BLaER1 treated with 17β-estradiol and CSF1 and Interleukin-3, amounts not matched to agents 10 nM and 100 nM (cell line): ENCODE data around the gene TTC4.

Experiments
- H3K27ac ChIP-seq, 11 experiments: shearing (Covaris generic); formaldehyde crosslinking; 2 replicates each; pipeline ENCODE4 v1.8.1; 2022
- H3K27me3 ChIP-seq, 11 experiments: shearing (Covaris generic); formaldehyde crosslinking; 2 replicates each; pipeline ENCODE4 v1.8.1; 2022
- H3K36me3 ChIP-seq, 11 experiments: shearing (Covaris generic); formaldehyde crosslinking; 2 replicates each; pipeline ENCODE4 v1.8.1; 2022
- H3K4me1 ChIP-seq, 10 experiments: shearing (Covaris generic); formaldehyde crosslinking; 2 replicates each; pipeline ENCODE4 v1.8.1; 2022
- H3K4me2 ChIP-seq, 11 experiments: shearing (Covaris generic); formaldehyde crosslinking; 2 replicates each; pipeline ENCODE4 v1.8.1; 2022
- H3K4me3 ChIP-seq, 10 experiments: shearing (Covaris generic); formaldehyde crosslinking; 2 replicates each; pipeline ENCODE4 v1.8.1; 2022
- H3K9ac ChIP-seq, 11 experiments: shearing (Covaris generic); formaldehyde crosslinking; 2 replicates each; pipeline ENCODE4 v1.8.1; 2022
- H3K9me3 ChIP-seq, 11 experiments: shearing (Covaris generic); formaldehyde crosslinking; replicated peaks in 1 of 11; 2 replicates each; pipeline ENCODE4 v1.8.1; 2022
- H4K20me1 ChIP-seq, 11 experiments: shearing (Covaris generic); formaldehyde crosslinking; 2 replicates each; pipeline ENCODE4 v1.8.1; 2022
- Cebpa-rat ChIP-seq, 11 experiments: shearing (Covaris generic); IDR thresholded peaks; 2 replicates each; pipeline ENCODE4 v1.8.1; 2022

Gene TTC4

DNA sequence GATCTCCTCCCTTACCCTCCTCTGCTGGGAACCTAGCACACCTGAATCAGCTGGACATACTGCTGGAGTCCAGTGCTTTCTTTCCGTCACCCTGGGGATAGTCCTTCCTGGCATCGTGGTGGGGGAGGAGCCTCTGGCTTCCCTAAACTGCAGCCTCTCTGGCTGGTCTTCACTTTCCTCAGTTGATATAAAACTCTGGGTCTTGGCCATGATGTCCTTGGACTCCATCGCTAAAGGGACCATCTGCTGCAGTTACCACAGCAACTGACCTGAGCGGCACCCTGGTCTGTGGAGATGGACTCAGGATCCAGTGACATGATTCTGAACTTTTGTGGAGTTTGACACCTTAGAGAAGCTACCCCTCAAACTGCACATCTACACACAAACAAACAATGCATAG lies 25.9 kb downstream of the TTC4 start:
- Histone ChIP-seq H4K20me1 (peaks cover 0 to 39% (median 29%) of the 10 kb centered on the region in 11 experiments; a peak in 9 of 22 replicates), H3K27ac (no peak overlapping the region), H3K4me3 (no peak overlapping the region), H3K27me3 (no peaks in the 10 kb centered on the region), H3K9ac (no peak overlapping the region), H3K9me3 (no peaks in the 10 kb centered on the region), H3K36me3 (peaks cover 71 to 91% (median 82%) of the 10 kb centered on the region in 11 experiments), H3K4me2 (no peak overlapping the region), H3K4me1 (no peaks in the 10 kb centered on the region)
- TF ChIP-seq Cebpa-rat (IDR thresholded peaks at IDR 0.05), result no peak

DNA sequence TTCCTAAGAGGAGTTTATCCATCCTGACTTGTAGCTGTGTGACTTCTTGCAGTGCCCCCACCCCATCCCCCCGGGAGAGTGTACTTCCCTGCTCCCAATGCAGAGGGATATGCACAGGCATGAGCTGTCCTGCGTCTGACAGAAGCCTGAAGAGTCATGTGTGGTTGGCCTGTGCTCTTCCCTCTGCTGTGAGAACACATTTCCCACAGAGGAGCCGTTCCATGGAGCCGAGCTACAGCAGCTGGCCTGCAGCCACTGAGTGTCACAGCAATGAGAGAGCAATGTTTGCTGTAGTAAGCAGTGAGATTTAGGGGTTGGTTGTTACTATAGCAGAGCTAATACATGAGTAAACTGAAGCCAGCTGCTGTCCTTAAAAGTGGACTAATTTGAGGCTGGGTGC lies 26.6 kb downstream of the TTC4 start:
- no peak for TF ChIP-seq Cebpa-rat (IDR thresholded peaks at IDR 0.05)
- peaks cover 0 to 37% (median 27%) of the 10 kb centered on the region in 11 experiments; a peak in 9 of 22 replicates for H4K20me1 ChIP-seq
- peaks cover 63 to 84% (median 74%) of the 10 kb centered on the region in 11 experiments for H3K36me3 ChIP-seq
- no peaks in the 10 kb centered on the region for H3K9me3 ChIP-seq
- H3K4me1 ChIP-seq, result no peaks in the 10 kb centered on the region
- no peaks in the 10 kb centered on the region for H3K27me3 ChIP-seq
- no peak overlapping the region for H3K9ac ChIP-seq
- H3K4me3 ChIP-seq, result no peak overlapping the region
- no peak overlapping the region for H3K4me2 ChIP-seq
- H3K27ac ChIP-seq, result no peak overlapping the region

DNA sequence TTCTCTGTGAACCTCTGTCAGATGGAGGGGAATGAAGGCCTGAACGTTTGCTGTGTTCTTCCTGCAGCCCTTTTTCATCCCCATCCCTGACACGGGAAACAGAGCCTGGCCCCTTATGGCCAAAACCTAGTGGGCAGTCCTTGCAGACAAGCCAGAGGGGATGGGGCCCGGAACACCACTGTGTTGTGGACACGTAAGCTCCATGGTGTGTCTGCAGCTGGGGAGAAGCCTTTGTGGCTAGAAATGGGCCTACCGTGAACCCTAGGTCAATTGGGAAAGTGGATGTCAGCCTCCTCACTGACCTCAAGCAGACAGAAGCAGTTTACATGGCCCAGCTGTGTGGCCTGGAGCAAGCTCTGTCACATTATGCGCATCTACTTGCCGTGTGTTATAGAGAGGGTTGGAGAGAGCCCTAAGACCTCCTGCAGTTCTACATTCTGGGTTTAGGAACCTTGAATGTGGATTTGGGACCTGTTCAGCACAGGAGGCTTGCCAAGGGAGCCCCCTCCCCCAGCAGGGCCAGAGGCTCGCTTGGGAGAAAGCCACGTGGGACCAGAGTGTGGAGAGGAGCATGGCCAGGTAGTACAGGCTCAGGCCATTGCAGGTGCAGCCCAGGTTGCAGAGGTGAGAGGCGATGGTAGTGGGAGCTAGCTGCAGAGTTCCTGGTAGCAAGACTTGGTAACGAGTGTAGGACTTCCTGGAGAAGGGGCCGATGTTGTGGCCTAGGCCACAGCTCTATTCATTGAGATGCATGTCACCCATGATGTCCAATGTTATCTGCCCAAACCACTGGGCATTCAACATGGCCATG lies 28.0 kb downstream of the TTC4 start:
- Histone ChIP-seq H3K4me3 (no peak overlapping the region), H3K4me2 (no peak overlapping the region), H3K36me3 (peaks cover 51 to 70% (median 61%) of the 10 kb centered on the region in 11 experiments), H3K27ac (no peak overlapping the region), H3K9me3 (no peaks in the 10 kb centered on the region), H3K9ac (no peak overlapping the region), H4K20me1 (peaks cover 0 to 38% (median 27%) of the 10 kb centered on the region in 11 experiments; a peak in 9 of 22 replicates), H3K4me1 (no peaks in the 10 kb centered on the region), H3K27me3 (no peaks in the 10 kb centered on the region)
- no peak for TF ChIP-seq Cebpa-rat (IDR thresholded peaks at IDR 0.05)

DNA sequence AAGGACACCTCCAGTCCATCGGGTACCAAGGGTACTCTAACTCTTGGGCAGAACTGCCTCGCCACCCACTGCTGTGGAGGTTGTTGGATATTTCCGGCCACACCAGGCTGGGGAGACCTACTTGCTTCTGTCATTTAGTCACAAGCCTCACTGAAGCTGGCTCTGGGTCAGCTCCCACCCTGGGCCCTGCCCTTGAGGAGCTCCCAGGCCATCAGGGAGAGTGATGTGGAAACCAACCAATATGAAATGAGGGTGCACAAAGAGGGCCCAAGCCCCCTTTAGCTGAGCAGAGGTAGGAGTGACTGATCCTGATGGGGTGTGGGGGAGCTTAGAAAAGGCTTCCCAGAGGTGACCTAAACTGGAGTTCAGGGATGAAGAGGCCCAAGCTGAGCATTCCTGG lies 29.0 kb downstream of the TTC4 start:
- Histone ChIP-seq H3K4me1 (no peaks in the 10 kb centered on the region), H3K9ac (no peak overlapping the region), H3K4me3 (no peak overlapping the region), H3K27me3 (no peaks in the 10 kb centered on the region), H3K4me2 (no peak overlapping the region), H3K27ac (no peak overlapping the region), H4K20me1 (peaks cover 0 to 37% (median 29%) of the 10 kb centered on the region in 11 experiments; a peak in 9 of 22 replicates), H3K9me3 (no peaks in the 10 kb centered on the region), H3K36me3 (peaks cover 40 to 60% (median 50%) of the 10 kb centered on the region in 11 experiments)
- TF ChIP-seq Cebpa-rat (IDR thresholded peaks at IDR 0.05), result no peak

DNA sequence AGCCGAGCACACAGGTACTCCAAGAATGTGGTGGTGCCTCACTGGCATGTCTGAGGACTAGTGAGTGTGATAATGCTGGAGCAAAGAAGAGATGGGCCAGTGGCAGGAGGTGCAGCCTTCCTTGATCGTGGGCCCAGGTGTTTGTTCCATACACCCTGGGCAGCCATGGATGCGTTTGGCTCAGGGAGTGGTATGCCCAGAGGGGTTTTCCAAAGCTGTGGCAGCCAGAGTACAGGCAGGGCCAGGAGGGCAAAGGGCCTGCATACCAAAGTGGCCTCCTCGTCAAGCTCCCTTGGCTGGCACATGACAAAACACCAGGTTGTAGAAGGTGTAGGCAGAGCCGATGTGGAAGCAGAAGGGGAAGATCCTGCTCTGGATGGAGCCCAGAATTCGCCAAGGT lies 29.6 kb downstream of the TTC4 start:
- H3K4me1 ChIP-seq, result no peaks in the 10 kb centered on the region
- no peak overlapping the region for H3K27ac ChIP-seq
- no peaks in the 10 kb centered on the region for H3K27me3 ChIP-seq
- H3K9ac ChIP-seq, result no peak overlapping the region
- TF ChIP-seq Cebpa-rat (IDR thresholded peaks at IDR 0.05), result no peak
- peaks cover 0 to 35% (median 29%) of the 10 kb centered on the region in 11 experiments; a peak in 9 of 22 replicates for H4K20me1 ChIP-seq
- peaks cover 34 to 54% (median 44%) of the 10 kb centered on the region in 11 experiments for H3K36me3 ChIP-seq
- no peaks in the 10 kb centered on the region for H3K9me3 ChIP-seq
- H3K4me3 ChIP-seq, result no peak overlapping the region
- no peak overlapping the region for H3K4me2 ChIP-seq

DNA sequence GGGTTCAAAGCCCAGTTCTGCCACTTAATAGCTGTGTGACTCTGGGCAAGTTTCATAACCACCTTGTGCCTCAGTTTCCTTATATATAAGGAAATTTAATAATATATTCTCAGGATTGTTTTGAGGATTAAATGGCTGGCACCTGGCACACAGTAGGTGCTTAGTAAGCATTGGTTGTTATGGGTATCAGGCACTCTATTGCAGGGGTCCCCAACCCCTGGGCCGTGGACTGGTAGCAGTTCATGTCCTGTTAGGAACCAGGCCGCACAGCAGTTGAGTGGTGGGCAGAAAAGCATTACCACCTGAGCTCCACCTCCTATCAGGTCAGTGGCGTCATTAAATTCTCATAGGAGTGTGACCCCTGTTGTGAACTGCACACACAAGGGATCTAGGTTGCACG lies 30.2 kb downstream of the TTC4 start:
- Histone ChIP-seq H3K36me3 (peaks cover 28 to 48% (median 38%) of the 10 kb centered on the region in 11 experiments), H3K27me3 (no peaks in the 10 kb centered on the region), H3K27ac (no peak overlapping the region), H4K20me1 (peaks cover 0 to 35% (median 26%) of the 10 kb centered on the region in 11 experiments; a peak in 9 of 22 replicates), H3K4me1 (no peaks in the 10 kb centered on the region), H3K4me3 (no peak overlapping the region), H3K4me2 (no peak overlapping the region), H3K9ac (no peak overlapping the region), H3K9me3 (no peaks in the 10 kb centered on the region)
- TF ChIP-seq Cebpa-rat (IDR thresholded peaks at IDR 0.05), result no peak

DNA sequence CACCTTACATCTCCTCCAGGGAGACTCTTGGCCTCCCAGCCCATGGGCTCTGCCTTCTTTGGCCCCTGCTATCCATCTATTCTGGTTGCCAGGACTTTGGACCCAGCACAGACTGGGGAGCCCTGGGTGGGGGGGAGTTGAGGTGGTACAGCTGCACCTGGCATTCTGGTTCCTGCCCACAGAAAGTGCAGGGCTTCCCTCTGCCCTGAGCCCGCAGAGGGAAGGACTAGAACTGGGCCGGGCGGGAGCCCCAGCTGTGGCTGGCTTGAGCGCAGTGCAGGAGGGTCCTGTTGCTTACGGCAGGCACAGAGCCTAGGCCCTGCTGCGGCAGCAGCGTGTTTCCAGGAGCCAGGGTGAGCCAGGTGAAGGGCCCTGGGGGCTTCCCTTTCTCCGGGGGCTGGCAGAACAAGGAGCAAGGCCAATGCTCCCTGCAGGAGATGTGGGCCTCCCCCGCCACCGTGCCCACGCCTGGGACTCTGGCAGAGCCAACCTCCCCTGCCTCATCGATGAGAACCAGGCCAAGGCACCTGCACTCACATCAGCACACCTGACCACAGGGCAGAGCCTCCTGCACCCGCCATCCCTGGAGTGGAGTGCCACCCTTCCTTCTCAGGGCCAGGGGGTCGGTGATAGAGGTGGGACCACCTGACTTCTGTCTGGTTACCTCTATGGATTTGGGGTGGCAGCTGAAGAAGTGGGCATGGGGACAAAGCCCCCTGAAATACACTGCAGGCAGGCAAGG lies 32.6 kb downstream of the TTC4 start:
- Histone ChIP-seq H3K9me3 (no peaks in the 10 kb centered on the region), H3K36me3 (peaks cover 4 to 24% (median 14%) of the 10 kb centered on the region in 11 experiments; a peak in 21 of 22 replicates), H3K9ac (no peak overlapping the region), H4K20me1 (peaks cover 0 to 21% (median 8%) of the 10 kb centered on the region in 11 experiments; a peak in 7 of 22 replicates), H3K4me1 (no peaks in the 10 kb centered on the region), H3K27ac (no peak overlapping the region), H3K4me3 (no peak overlapping the region), H3K27me3 (no peaks in the 10 kb centered on the region), H3K4me2 (no peak overlapping the region)
- no peak for TF ChIP-seq Cebpa-rat (IDR thresholded peaks at IDR 0.05)

DNA sequence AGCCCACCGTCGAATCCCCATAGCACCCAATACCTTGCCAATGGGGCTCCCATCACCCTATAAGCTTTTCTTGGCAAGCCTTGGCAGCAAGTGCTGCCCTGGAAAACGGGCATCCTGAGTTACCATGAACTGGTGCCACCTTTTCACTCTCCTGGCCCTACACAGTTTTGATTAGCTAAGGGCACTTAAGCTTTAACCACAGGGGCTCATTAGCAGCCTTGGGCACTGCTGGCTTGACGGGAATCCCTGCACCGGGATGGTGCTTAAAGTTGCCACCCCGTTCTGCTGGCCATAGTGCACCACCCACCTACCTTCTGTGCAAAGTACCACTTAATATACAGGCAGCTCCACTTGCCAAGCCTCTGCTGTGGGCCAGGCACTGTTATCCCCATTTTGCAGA lies 34.9 kb downstream of the TTC4 start:
- Histone ChIP-seq H3K9me3 (no peaks in the 10 kb centered on the region), H3K9ac (no peak overlapping the region), H3K4me3 (no peak overlapping the region), H3K27ac (no peak overlapping the region), H3K4me2 (no peak overlapping the region), H3K4me1 (no peaks in the 10 kb centered on the region), H3K36me3 (peaks cover 0 to 4% (median 0%) of the 10 kb centered on the region in 11 experiments; a peak in 4 of 22 replicates), H3K27me3 (no peaks in the 10 kb centered on the region), H4K20me1 (peaks cover 0 to 16% (median 0%) of the 10 kb centered on the region in 11 experiments; a peak in 3 of 22 replicates)
- no peak for TF ChIP-seq Cebpa-rat (IDR thresholded peaks at IDR 0.05)

DNA sequence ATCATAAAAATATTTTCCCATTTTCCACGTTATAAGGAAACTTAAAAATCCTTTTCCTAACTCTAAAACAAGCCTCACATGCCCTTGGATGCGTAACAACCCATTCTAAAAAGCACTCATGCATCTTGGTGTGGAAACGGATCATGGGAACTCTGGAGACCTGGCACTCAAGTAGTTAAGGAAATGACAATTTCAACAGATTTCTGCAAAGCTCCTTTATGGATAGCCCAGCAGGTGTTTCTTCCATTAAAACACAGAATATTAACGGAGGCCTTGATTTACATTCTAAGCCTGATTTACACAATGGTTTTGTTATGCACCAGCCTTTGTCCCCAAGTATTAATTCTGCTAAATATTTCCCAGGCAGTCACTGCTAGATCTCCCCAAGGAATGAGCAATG lies 35.8 kb downstream of the TTC4 start:
- no peaks in the 10 kb centered on the region for H3K27me3 ChIP-seq
- TF ChIP-seq Cebpa-rat (IDR thresholded peaks at IDR 0.05), result no peak
- H3K4me1 ChIP-seq, result no peaks in the 10 kb centered on the region
- peaks cover 0 to 16% (median 0%) of the 10 kb centered on the region in 11 experiments; a peak in 4 of 22 replicates for H4K20me1 ChIP-seq
- H3K9ac ChIP-seq, result no peak overlapping the region
- no peak overlapping the region for H3K27ac ChIP-seq
- no peaks in the 10 kb centered on the region for H3K9me3 ChIP-seq
- no peak overlapping the region for H3K4me2 ChIP-seq
- peaks cover 0 to 11% (median 5%) of the 10 kb centered on the region in 11 experiments; a peak in 17 of 22 replicates for H3K36me3 ChIP-seq
- H3K4me3 ChIP-seq, result no peak overlapping the region
